Astrocyte (in vitro differentiated cells and primary cell): ENCODE results near the gene NFS1. TPM values are rescaled to one million over a fixed set of nuclear protein-coding genes. Genes with fewer than 3 reads are reported as not detected.

Experiments used
- DNase-seq: peaks from one replicate; pipeline ENCODE4 v3.0.0-alpha.2; 2010; ENCODE audit warnings: low read depth
- FAIRE-seq: peaks from 2 replicates; lab custom pipeline; 2011; peaks lifted over from hg19 to GRCh38; lab: Jason Lieb, UNC
- H2AFZ ChIP-seq: 2 replicates; pipeline ENCODE4 v1.6.0; 2012; ENCODE audit warnings: low read depth, low read length, inconsistent platforms
- H3K27ac ChIP-seq: 2 replicates; pipeline ENCODE4 v1.5.1; 2011; ENCODE audit warnings: low read depth, low read length, inconsistent platforms
- H3K27me3 ChIP-seq: 2 replicates; pipeline ENCODE4 v1.6.0; 2011; ENCODE audit warnings: low read length, inconsistent platforms; ENCODE audit not compliant: insufficient read depth
- H3K36me3 ChIP-seq: 2 replicates; pipeline ENCODE4 v1.5.1; 2011; ENCODE audit warnings: low read length, inconsistent platforms; ENCODE audit not compliant: insufficient read depth
- H3K4me1 ChIP-seq: 2 replicates; pipeline ENCODE4 v1.5.1; 2011; ENCODE audit warnings: low read length, inconsistent platforms; ENCODE audit not compliant: insufficient read depth
- H3K4me2 ChIP-seq: 2 replicates; pipeline ENCODE4 v1.6.0; 2012; ENCODE audit warnings: low read length, inconsistent platforms
- H3K4me3 ChIP-seq: 2 replicates; pipeline ENCODE4 v1.5.1; 2011; ENCODE audit warnings: low read depth, mild to moderate bottlenecking, low read length, inconsistent platforms; ENCODE audit not compliant: insufficient read depth
- H3K79me2 ChIP-seq: 2 replicates; pipeline ENCODE4 v1.6.0; 2012; ENCODE audit warnings: mild to moderate bottlenecking, low read length, inconsistent platforms; ENCODE audit not compliant: insufficient read depth
- H3K9ac ChIP-seq: 2 replicates; pipeline ENCODE4 v1.6.0; 2012; ENCODE audit warnings: mild to moderate bottlenecking, low read length, inconsistent platforms
- H3K9me3 ChIP-seq: 2 replicates; pipeline ENCODE4 v1.5.1; 2012; ENCODE audit warnings: low read depth, mild to moderate bottlenecking, low read length, inconsistent platforms; ENCODE audit not compliant: insufficient read depth
- H4K20me1 ChIP-seq: 2 replicates; pipeline ENCODE4 v1.6.0; 2012; ENCODE audit warnings: low read length, inconsistent platforms; ENCODE audit not compliant: insufficient read depth
- H3K27ac Mint-ChIP-seq: one replicate; pipeline ENCODE4 v1.8.0; 2021; ENCODE audit warnings: mild to moderate bottlenecking, mixed read lengths; ENCODE audit not compliant: unreplicated experiment
- H3K27me3 Mint-ChIP-seq: one replicate; pipeline ENCODE4 v1.8.0; 2021; ENCODE audit warnings: low read depth, mixed read lengths; ENCODE audit not compliant: unreplicated experiment
- H3K36me3 Mint-ChIP-seq: one replicate; pipeline ENCODE4 v1.8.0; 2021; ENCODE audit warnings: low read depth, mixed read lengths; ENCODE audit not compliant: unreplicated experiment
- H3K4me1 Mint-ChIP-seq: one replicate; pipeline ENCODE4 v1.8.0; 2021; ENCODE audit warnings: low read depth, mixed read lengths; ENCODE audit not compliant: unreplicated experiment
- H3K4me3 Mint-ChIP-seq: one replicate; pipeline ENCODE4 v1.8.0; 2021; ENCODE audit warnings: mild to moderate bottlenecking, moderate library complexity, mixed read lengths; ENCODE audit not compliant: unreplicated experiment
- H3K9me3 Mint-ChIP-seq: one replicate; pipeline ENCODE4 v1.8.0; 2021; ENCODE audit warnings: mild to moderate bottlenecking, mixed read lengths; ENCODE audit not compliant: unreplicated experiment
- CTCF ChIP-seq: IDR thresholded peaks from 2 replicates; pipeline ENCODE4 v1.5.1; 2011; ENCODE audit warnings: low read depth, mild to moderate bottlenecking, inconsistent platforms, low read length, moderate library complexity; ENCODE audit not compliant: insufficient read depth
- EZH2 ChIP-seq: IDR thresholded peaks from 2 replicates; pipeline ENCODE4 v1.6.1; 2012; ENCODE audit warnings: mild to moderate bottlenecking, low read length, inconsistent platforms; ENCODE audit not compliant: insufficient read depth
- total RNA-seq: library from RNA; stranded (reverse); gene quantifications from 2 replicates; pipeline ENCODE4 v1.2.1, GENCODE V29; 2021

NFS1 gene
- total RNA-seq, 1 donor from 2014 or later: 30.3 TPM

GRCh38 chr20:35680452-35681183 lies 18.5 kb downstream of the NFS1 start:
- no peak for FAIRE-seq

DNA sequence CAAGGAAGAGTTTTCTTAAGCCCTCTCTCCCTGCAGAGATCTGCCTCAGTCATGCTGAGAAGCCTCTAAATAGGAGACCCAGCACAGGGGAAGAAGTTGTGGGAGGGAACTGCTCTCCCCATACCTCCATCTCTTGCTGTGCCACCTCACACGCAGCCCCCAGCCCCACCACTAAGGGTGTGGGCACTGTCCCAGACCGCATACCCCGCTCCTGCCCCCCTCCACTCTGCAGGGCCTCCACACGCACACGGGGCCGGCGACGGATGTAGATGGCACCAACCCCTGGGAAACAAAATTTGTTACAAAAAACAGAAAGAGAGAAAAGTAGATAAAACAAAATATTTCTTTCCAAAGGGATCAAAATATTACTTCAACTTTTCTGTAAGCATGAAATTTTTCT lies 24.2 kb downstream of the NFS1 start:
- Histone ChIP-seq H4K20me1 (no peaks in the 10 kb centered on the region), H3K27ac (no peak overlapping the region), H3K9ac (no peak overlapping the region), H3K9me3 (no peaks in the 10 kb centered on the region), H3K27me3 (no peaks in the 10 kb centered on the region), H2AFZ (no peak overlapping the region), H3K79me2 (no peaks in the 10 kb centered on the region), H3K4me3 (no peak overlapping the region), H3K36me3 (peaks cover 7% of the 10 kb centered on the region), H3K4me2 (no peak overlapping the region), H3K4me1 (no peaks in the 10 kb centered on the region)
- FAIRE-seq: no peak
- Mint-ChIP-seq H3K9me3 (no peaks in the 10 kb centered on the region), H3K4me3 (no peak overlapping the region), H3K27ac (no peak overlapping the region), H3K27me3 (no peaks in the 10 kb centered on the region), H3K4me1 (no peaks in the 10 kb centered on the region), H3K36me3 (peaks cover 31% of the 10 kb centered on the region)
- TF ChIP-seq CTCF (no peak), EZH2 (no peak)
- no peak for DNase-seq

More at GRCh38 chr20:35680452-35681183, 18.5 kb downstream of the NFS1 start:
- no peak overlapping the region for H3K9ac ChIP-seq
- H3K4me3 Mint-ChIP-seq: no peak overlapping the region
- TF ChIP-seq CTCF (no peak), EZH2 (no peak)
- no peak overlapping the region for H3K27ac Mint-ChIP-seq
- no peaks in the 10 kb centered on the region for H3K9me3 Mint-ChIP-seq
- H3K9me3 ChIP-seq: no peaks in the 10 kb centered on the region
- H3K79me2 ChIP-seq: no peaks in the 10 kb centered on the region
- no peaks in the 10 kb centered on the region for H3K27me3 ChIP-seq
- H3K4me1 Mint-ChIP-seq: no peaks in the 10 kb centered on the region
- peaks cover 4% of the 10 kb centered on the region for H3K36me3 ChIP-seq
- no peak overlapping the region for H3K27ac ChIP-seq
- no peak overlapping the region for H3K4me2 ChIP-seq
- no peak for DNase-seq
- peaks cover 8% of the 10 kb centered on the region for H3K36me3 Mint-ChIP-seq
- no peak overlapping the region for H3K4me3 ChIP-seq
- H2AFZ ChIP-seq: no peak overlapping the region
- no peaks in the 10 kb centered on the region for H3K27me3 Mint-ChIP-seq
- no peaks in the 10 kb centered on the region for H3K4me1 ChIP-seq
- H4K20me1 ChIP-seq: no peaks in the 10 kb centered on the region

- TF ChIP-seq EZH2 (no peak), CTCF (no peak)
- no peak overlapping the region for H3K27ac Mint-ChIP-seq
- Histone ChIP-seq H3K4me3 (no peak overlapping the region), H3K4me2 (no peak overlapping the region), H3K27me3 (no peaks in the 10 kb centered on the region), H4K20me1 (no peaks in the 10 kb centered on the region), H2AFZ (no peak overlapping the region), H3K36me3 (peaks cover 13% of the 10 kb centered on the region), H3K4me1 (no peaks in the 10 kb centered on the region), H3K27ac (no peak overlapping the region), H3K9ac (no peak overlapping the region), H3K79me2 (no peaks in the 10 kb centered on the region), H3K9me3 (no peaks in the 10 kb centered on the region)
- H3K4me1 Mint-ChIP-seq: no peaks in the 10 kb centered on the region
- FAIRE-seq (no peak), DNase-seq (no peak)
- H3K9me3 Mint-ChIP-seq: no peaks in the 10 kb centered on the region
- H3K27me3 Mint-ChIP-seq: no peaks in the 10 kb centered on the region
- H3K4me3 Mint-ChIP-seq: no peak overlapping the region
- peaks cover 38% of the 10 kb centered on the region for H3K36me3 Mint-ChIP-seq
Observed at GRCh38 chr20:35673884-35674283, 25.3 kb downstream of the NFS1 start.
